Choroid plexus epithelial cell (primary cell): ENCODE results near the gene RUNX2.
A peak's percentile ranks its signal among the peaks of the same experiment; 100 is the strongest.

Experiments used
- DNase-seq: peaks from one replicate; pipeline ENCODE4 v3.0.0-alpha.2; 2010; ENCODE audit warnings: low read depth
- H3K4me3 ChIP-seq: 2 replicates; pipeline ENCODE4 v1.5.1; 2011; ENCODE audit warnings: low read depth, mild to moderate bottlenecking, control low read depth, low read length, moderate library complexity
- TF ChIP-seq, protein P1 (sequence below): conservative IDR thresholded peaks from 2 replicates; pipeline ENCODE4 v1.5.1; 2011; ENCODE audit warnings: low read depth, mild to moderate bottlenecking, control low read depth, inconsistent platforms, low read length, moderate library complexity

Gene RUNX2

DNA sequence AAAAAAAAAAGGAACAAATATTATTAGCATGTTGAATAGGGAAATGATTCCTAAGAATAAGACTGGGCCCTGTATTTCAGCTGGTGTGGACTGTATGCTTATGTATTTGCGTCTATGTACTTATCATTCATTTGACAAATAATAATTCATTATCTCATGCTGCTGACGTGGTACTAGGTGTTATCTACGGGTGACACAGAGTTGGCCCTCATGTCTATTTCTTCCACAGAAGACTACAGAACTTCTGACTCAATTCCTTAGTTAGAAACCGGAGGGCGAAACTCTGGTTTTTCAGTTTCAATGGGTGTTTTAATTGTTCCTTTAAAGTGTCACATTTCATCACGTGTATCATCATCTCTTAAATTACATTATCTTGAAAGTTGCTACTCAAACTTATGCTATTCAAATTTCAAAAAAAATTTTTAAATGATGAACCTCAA lies 381.7 kb downstream of the RUNX2 start:
- TF ChIP-seq, protein P1, sequence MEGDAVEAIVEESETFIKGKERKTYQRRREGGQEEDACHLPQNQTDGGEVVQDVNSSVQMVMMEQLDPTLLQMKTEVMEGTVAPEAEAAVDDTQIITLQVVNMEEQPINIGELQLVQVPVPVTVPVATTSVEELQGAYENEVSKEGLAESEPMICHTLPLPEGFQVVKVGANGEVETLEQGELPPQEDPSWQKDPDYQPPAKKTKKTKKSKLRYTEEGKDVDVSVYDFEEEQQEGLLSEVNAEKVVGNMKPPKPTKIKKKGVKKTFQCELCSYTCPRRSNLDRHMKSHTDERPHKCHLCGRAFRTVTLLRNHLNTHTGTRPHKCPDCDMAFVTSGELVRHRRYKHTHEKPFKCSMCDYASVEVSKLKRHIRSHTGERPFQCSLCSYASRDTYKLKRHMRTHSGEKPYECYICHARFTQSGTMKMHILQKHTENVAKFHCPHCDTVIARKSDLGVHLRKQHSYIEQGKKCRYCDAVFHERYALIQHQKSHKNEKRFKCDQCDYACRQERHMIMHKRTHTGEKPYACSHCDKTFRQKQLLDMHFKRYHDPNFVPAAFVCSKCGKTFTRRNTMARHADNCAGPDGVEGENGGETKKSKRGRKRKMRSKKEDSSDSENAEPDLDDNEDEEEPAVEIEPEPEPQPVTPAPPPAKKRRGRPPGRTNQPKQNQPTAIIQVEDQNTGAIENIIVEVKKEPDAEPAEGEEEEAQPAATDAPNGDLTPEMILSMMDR, result no peak
- DNase-seq, result no peak
- H3K4me3 ChIP-seq, result no peak overlapping the region

DNA sequence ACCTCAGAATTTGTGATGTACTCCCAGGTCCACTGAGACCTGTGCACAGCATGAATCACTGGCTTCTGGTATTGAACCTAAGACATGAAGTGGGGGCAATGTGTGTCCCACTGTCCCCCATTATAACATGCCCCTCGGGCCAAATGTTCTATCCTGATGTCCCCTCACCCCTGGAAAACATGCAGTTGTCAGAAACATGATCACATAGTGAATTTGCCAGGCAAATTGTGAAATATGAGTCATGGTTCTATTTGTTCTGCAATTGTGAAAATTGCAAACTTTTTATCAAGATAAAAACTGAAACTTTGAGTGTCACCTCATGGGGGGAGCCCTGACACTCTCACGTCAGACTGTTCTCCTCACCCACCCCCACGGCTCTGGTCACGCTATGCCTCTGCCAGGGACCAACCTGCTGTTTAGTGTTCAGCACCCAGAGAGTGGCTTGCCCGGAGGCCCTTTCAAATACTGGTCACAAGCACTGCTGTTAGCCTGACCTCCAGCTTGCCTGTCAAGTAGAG lies 382.2 kb downstream of the RUNX2 start:
- no peak overlapping the region for H3K4me3 ChIP-seq
- TF ChIP-seq, protein P1, result no peak
- DNase-seq, result peak; percentile 54

DNA sequence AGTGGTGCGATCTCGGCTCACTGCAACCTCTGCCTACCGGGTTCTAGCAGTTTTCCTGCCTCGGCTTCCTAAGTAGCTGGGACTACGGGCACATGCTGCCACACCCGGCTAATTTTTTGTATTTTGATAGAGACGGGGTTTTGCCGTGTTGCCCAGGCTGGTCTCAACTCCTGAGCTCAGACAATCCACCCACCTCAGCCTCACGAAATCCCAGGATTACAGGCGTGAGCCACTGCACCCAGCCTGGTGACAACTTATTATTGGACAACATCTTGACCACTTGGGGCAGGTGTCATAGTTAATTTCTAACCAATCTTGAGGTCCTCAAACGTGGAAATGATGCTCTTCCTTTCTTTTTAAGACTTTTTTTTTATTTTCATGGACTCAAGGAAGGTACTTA lies 383.9 kb downstream of the RUNX2 start:
- TF ChIP-seq, protein P1, result no peak
- no peak for DNase-seq
- H3K4me3 ChIP-seq, result no peak overlapping the region

DNA sequence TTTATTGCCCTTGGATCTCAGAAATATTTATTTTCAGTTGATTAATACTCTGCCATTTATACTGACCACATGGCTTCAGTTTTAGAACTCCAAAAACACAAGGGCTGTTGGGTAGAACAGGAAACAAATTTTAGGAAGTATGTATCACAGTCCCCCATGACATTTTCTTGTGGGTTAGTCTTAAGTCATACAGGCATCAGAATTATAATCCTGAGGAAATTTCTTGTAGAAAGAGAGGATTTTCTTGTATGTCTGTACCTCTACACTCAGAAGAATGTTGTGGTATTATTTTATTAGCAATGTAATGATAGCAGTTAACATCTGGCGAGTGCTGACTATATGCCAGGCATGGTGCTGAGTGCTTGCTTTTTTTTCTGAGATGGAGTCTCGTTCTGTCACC lies 384.7 kb downstream of the RUNX2 start:
- TF ChIP-seq, protein P1, result no peak
- H3K4me3 ChIP-seq, result no peak overlapping the region
- no peak for DNase-seq
